GM23338 (cell line): ENCODE measurements around the gene SLC9A3. TPM values are rescaled to one million over a fixed set of nuclear protein-coding genes. Genes with fewer than 3 reads are reported as not detected.
A peak's percentile ranks its signal among the peaks of the same experiment; 100 is the strongest.

Experiments
- ATAC-seq: fragments of 200-7000 bp; cut with Tn5 transposase; 3 replicates; pipeline ENCODE4 v1.9.1; 2020
- DNase-seq: peaks from one replicate; pipeline ENCODE4 v3.0.0-alpha.2; 2015; ENCODE audit warnings: low spot score
- H2AFZ ChIP-seq: fragments of 200-600 bp; sonication (generic); 2 replicates; pipeline ENCODE4 v1.8.0; 2016; ENCODE audit warnings: antibody characterized with exemption, mild to moderate bottlenecking, moderate library complexity
- H3F3A ChIP-seq: fragments of 200-600 bp; sonication (generic); replicated peaks from 2 replicates; pipeline ENCODE4 v1.8.0; 2017; ENCODE audit warnings: antibody characterized with exemption, mixed run types, low read depth
- H3K27ac ChIP-seq: fragments of 200-600 bp; sonication (generic); 2 replicates; pipeline ENCODE4 v1.6.1; 2016; ENCODE audit warnings: low read depth
- H3K27me3 ChIP-seq: fragments of 200-600 bp; sonication (generic); 2 replicates; pipeline ENCODE4 v1.8.0; 2016; ENCODE audit warnings: mild to moderate bottlenecking, mixed run types, moderate library complexity; ENCODE audit not compliant: insufficient read depth
- H3K36me3 ChIP-seq: fragments of 200-600 bp; sonication (generic); 2 replicates; pipeline ENCODE4 v1.8.0; 2016; ENCODE audit warnings: mild to moderate bottlenecking; ENCODE audit not compliant: insufficient read depth
- H3K4me1 ChIP-seq: fragments of 200-600 bp; sonication (generic); 2 replicates; pipeline ENCODE4 v1.8.0; 2016; ENCODE audit warnings: mild to moderate bottlenecking, moderate library complexity; ENCODE audit not compliant: insufficient read depth
- H3K4me2 ChIP-seq: fragments of 200-600 bp; sonication (generic); 2 replicates; pipeline ENCODE4 v1.7.1; 2017; ENCODE audit warnings: mixed run types
- H3K4me3 ChIP-seq: fragments of 200-600 bp; sonication (generic); 2 replicates; pipeline ENCODE4 v1.6.1; 2016; ENCODE audit warnings: mixed run types
- H3K79me2 ChIP-seq: fragments of 200-600 bp; sonication (generic); replicated peaks from 2 replicates; pipeline ENCODE4 v1.8.0; 2017; ENCODE audit warnings: mild to moderate bottlenecking; ENCODE audit not compliant: insufficient read depth
- H3K9me2 ChIP-seq: fragments of 200-600 bp; sonication (generic); 2 replicates; pipeline ENCODE4 v1.8.0; 2017; ENCODE audit not compliant: insufficient read depth
- H4K20me1 ChIP-seq: fragments of 200-600 bp; sonication (generic); replicated peaks from 2 replicates; pipeline ENCODE4 v1.8.0; 2017; ENCODE audit warnings: mild to moderate bottlenecking; ENCODE audit not compliant: insufficient read depth
- H3K27ac Mint-ChIP-seq: 2 replicates; pipeline ENCODE4 v1.8.0; 2020; ENCODE audit warnings: inconsistent platforms, mild to moderate bottlenecking, moderate library complexity, mixed read lengths
- H3K27me3 Mint-ChIP-seq: 3 replicates; pipeline ENCODE4 v1.8.0; 2022; ENCODE audit warnings: low read depth, mild to moderate bottlenecking, moderate library complexity, mixed read lengths, inconsistent platforms; ENCODE audit not compliant: insufficient read depth, poor library complexity
- H3K36me3 Mint-ChIP-seq: 3 replicates; pipeline ENCODE4 v1.8.0; 2021; ENCODE audit warnings: low read depth, mild to moderate bottlenecking, inconsistent platforms, moderate library complexity, mixed read lengths
- H3K4me1 Mint-ChIP-seq: 3 replicates; pipeline ENCODE4 v1.8.0; 2020; ENCODE audit warnings: mild to moderate bottlenecking, inconsistent platforms, mixed read lengths
- H3K4me3 Mint-ChIP-seq: 3 replicates; pipeline ENCODE4 v1.8.0; 2021; ENCODE audit warnings: moderate library complexity, mild to moderate bottlenecking, inconsistent platforms, mixed read lengths
- H3K9me3 Mint-ChIP-seq: 3 replicates; pipeline ENCODE4 v1.8.0; 2020; ENCODE audit warnings: moderate library complexity, mild to moderate bottlenecking, inconsistent platforms, mixed read lengths
- REST ChIP-seq: IDR thresholded peaks from one replicate; pipeline ENCODE4 v1.6.1; 2018; ENCODE audit warnings: antibody characterized with exemption; ENCODE audit not compliant: unreplicated experiment
- ZNF331 ChIP-seq: fragments of 250-450 bp; sonication (Bioruptor Pico); IDR thresholded peaks from 2 replicates; pipeline ENCODE4 v1.5.0; 2020; ENCODE audit warnings: low read depth, mild to moderate bottlenecking, moderate library complexity
- polyA plus RNA-seq: library from polyadenylated mRNA; unstranded; fragments of >200 nt; fragmentation: Nextera tagmentation; extraction: Ambion mirVana; gene quantifications from 2 replicates; pipeline ENCODE4 v1.2.1, GENCODE V29; 2016
- total RNA-seq: library from RNA; depleted of rRNA; stranded (reverse); fragments of >200 nt; shearing (Covaris generic); gene quantifications from 2 replicates; pipeline ENCODE4 v1.2.3, GENCODE V29; 2014

SLC9A3 gene
- total and polyA plus RNA-seq, 2 experiments from 2014 or later = 0.39 to 3.1 TPM

- H3K36me3 Mint-ChIP-seq = no peaks in the 10 kb centered on the region
- Histone ChIP-seq H3K79me2 (no peaks in the 10 kb centered on the region), H3F3A (no peaks in the 10 kb centered on the region), H3K4me3 (no peak overlapping the region), H3K27ac (no peak overlapping the region), H2AFZ (no peak overlapping the region), H3K4me1 (no peaks in the 10 kb centered on the region), H3K4me2 (no peak overlapping the region), H3K9me2 (no peaks in the 10 kb centered on the region), H3K27me3 (no peaks in the 10 kb centered on the region), H3K36me3 (no peaks in the 10 kb centered on the region), H4K20me1 (no peaks in the 10 kb centered on the region)
- peak; percentile 61 for DNase-seq
- no peak overlapping the region for H3K27ac Mint-ChIP-seq
- H3K27me3 Mint-ChIP-seq = peaks cover 6% of the 10 kb centered on the region
- TF ChIP-seq ZNF331 (CRISPR knock-in tag) = no peak
- no peaks in the 10 kb centered on the region; the same call in 2 of the 3 replicates for H3K9me3 Mint-ChIP-seq
- ATAC-seq = peak; percentile 88
- H3K4me3 Mint-ChIP-seq = no peak overlapping the region
- no peaks in the 10 kb centered on the region; the same call in 2 of the 3 replicates for H3K4me1 Mint-ChIP-seq
Measured at GRCh38 chr5:541539-542318, 17.5 kb upstream of the SLC9A3 start.

GRCh38 chr5:540906-541538 is 16.8 kb upstream of the SLC9A3 start:
- no peak overlapping the region for H3K4me3 Mint-ChIP-seq
- Histone ChIP-seq H3F3A (no peaks in the 10 kb centered on the region), H3K4me1 (no peaks in the 10 kb centered on the region), H3K79me2 (no peaks in the 10 kb centered on the region), H3K27me3 (no peaks in the 10 kb centered on the region), H3K27ac (no peak overlapping the region), H2AFZ (no peak overlapping the region), H4K20me1 (no peaks in the 10 kb centered on the region), H3K36me3 (no peaks in the 10 kb centered on the region), H3K9me2 (no peaks in the 10 kb centered on the region), H3K4me2 (no peak overlapping the region), H3K4me3 (no peak overlapping the region)
- no peaks in the 10 kb centered on the region for H3K36me3 Mint-ChIP-seq
- H3K4me1 Mint-ChIP-seq = no peaks in the 10 kb centered on the region; the same call in 2 of the 3 replicates
- no peak for DNase-seq
- H3K27ac Mint-ChIP-seq = no peak overlapping the region
- ATAC-seq = no peak
- TF ChIP-seq REST = no peak
- H3K27me3 Mint-ChIP-seq = peaks cover 8% of the 10 kb centered on the region
- no peaks in the 10 kb centered on the region; the same call in 2 of the 3 replicates for H3K9me3 Mint-ChIP-seq
